GM19043 (cell line): ENCODE measurements around the gene CNGB1.
"Not testable (repeated sequence)": the region's sequence is repeated elsewhere in the genome, so short reads cannot be mapped to it uniquely, and the experiment has no call there.

ENCODE experiments used
- ATAC-seq: cut with Tn5 transposase; IDR thresholded peaks from one replicate; pipeline ENCODE4 v1.9.1; 2021; ENCODE audit warnings: low read depth; ENCODE audit not compliant: unreplicated experiment

CNGB1 gene

DNA sequence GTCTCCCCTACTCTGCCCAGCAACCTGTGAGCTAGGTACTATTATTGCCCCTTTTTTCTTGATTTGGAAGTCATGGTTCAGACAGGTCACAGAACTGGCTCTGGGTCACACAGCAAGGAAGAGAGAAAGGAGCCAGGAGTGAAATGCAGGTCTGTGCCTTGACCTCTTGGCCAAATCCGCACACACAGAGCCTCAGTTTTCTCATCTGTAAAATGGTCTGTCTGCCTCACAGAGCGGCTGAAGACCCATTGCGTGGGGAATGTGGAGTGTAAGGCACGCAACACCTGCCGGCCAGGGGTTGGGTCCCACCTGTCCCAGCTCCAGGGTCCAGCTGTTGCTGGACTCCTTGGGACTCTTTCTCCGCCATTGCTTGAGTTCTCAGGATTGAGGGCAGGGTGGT lies 32.4 kb downstream of the CNGB1 start:
- ATAC-seq = no peak

GRCh38 chr16:57937861-57938260 lies 33.1 kb downstream of the CNGB1 start:
- ATAC-seq = no peak

GRCh38 chr16:57935904-57936303 lies 35.0 kb downstream of the CNGB1 start:
- ATAC-seq = no peak

DNA sequence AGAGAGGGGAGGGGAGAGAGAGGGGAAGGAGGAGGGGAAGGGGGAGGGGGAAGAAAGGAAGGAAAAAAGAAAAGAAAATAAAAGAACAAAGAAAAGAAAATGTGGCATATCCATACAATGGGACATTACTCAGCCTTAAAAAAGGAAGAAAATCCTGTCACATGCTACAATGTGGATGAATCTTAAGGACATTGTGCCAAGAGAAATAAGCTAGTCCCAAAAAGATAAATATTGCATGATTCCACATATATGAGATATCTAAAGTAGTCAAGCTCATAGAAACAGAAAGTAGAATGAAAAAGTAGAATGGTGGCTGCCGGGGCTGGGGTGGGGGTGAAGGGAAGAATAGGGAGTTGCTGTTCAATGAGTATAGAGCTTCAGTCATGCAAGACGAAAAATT lies 40.4 kb downstream of the CNGB1 start:
- ATAC-seq = no peak

GRCh38 chr16:57929250-57929649 lies 41.7 kb downstream of the CNGB1 start:
- ATAC-seq = no peak

GRCh38 chr16:57926041-57926440 lies 44.9 kb downstream of the CNGB1 start:
- no peak for ATAC-seq

GRCh38 chr16:57925310-57925709 lies 45.6 kb downstream of the CNGB1 start:
- no peak for ATAC-seq

- no peak for ATAC-seq
These were observed 46.4 kb downstream of the CNGB1 start for GRCh38 chr16:57924514-57924913.

GRCh38 chr16:57923841-57924240 lies 47.1 kb downstream of the CNGB1 start:
- no peak for ATAC-seq

DNA sequence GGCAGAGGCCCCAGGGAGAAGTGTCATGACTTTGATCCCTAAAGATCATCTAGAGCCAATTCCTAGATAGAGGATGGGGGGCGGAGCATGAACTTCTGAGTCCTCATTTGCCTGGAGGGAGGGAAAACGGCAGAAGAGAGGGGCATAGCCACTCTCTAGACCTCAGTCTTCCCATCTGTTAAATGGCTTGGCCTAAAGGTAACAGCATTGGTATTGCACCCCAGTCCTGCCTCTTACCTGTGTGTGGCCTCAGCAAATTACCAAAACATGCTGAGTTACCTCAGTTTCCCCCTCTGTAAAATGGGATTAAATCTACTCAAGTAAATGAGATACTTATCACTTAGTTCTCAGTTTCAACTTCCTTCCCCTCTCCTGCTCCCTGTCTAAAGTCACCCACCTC lies 47.5 kb downstream of the CNGB1 start:
- ATAC-seq = no peak

- no peak for ATAC-seq
These were observed 50.1 kb downstream of the CNGB1 start for GRCh38 chr16:57920880-57921229.

GRCh38 chr16:57920215-57920879 lies 50.6 kb downstream of the CNGB1 start:
- ATAC-seq = no peak

DNA sequence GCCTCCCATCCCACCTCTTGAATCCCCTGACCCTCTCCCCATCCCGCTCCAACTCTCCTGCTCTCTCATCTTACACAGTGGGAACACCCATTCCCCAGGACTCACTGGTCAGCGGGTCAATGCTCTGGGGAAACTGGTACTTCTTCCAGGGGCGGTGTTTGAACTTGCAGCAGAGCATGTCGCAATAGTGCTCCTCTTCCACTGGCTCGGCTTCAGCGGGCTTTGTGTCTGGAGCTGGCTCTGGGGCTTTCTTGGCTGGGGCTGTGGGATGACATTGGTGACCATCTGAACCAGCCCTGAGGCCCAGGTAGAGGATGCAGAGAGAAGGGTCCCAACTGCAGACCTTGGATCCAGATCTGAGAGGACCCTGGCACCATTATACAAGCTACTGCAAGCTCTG lies 51.9 kb downstream of the CNGB1 start:
- no peak for ATAC-seq

DNA sequence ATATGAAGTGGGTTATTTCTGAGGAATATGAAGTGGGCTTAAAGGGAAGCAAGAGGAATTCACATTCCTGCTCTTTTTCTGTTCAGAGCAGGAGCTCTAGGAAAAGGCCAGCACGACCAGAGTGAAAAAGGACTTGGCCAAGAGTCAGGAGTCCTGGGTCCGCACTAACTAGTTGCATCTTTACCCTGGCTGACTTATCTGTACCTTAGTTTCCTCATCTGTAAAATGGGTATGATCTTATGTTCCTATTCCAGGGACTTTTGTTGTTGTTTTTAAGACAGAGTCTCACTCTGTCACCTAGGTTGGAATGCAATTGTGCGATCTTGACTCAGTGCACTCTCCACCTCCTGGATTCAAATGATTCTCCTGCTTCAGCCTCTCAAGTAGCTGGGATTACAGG lies 52.5 kb downstream of the CNGB1 start:
- ATAC-seq = no peak

DNA sequence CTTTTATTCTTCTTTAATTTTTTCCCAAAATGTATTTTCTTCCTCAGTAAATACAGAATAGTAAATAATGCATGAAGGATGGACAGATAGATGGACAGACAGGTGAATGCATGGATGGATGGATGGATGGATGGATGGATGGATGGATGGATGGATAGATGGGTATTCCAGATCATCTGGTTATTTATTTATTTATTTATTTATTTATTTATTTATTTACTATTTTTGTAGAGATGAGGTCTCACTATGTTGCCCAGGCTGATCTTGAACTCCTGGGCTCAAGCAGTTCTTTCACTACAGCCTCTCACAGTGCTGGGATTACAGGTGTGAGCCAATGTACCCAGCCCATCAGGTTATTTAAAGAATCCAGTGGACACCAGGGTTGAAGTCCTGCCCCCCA lies 53.0 kb downstream of the CNGB1 start:
- ATAC-seq = not testable (repeated sequence)

DNA sequence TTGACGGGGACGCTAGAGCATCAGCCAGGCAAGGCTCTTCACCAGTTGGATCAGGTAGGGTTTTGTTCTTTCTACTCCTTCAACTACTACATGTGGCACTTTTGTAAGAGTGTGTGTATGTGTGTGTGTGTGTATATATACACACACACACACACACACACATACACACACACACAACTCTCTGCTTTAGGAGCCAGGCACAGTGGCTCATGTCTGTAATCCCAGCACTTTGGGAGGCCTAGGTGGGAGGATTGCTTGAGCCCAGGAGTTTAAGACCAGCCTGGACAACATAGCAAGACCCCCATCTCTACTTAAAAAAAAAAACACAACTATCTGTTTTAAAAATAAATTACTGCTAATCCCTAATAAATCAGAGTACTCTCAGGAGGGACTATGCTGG lies 53.4 kb downstream of the CNGB1 start:
- ATAC-seq = not testable (repeated sequence)

GRCh38 chr16:57916735-57917438 lies 54.0 kb downstream of the CNGB1 start:
- ATAC-seq = no peak

DNA sequence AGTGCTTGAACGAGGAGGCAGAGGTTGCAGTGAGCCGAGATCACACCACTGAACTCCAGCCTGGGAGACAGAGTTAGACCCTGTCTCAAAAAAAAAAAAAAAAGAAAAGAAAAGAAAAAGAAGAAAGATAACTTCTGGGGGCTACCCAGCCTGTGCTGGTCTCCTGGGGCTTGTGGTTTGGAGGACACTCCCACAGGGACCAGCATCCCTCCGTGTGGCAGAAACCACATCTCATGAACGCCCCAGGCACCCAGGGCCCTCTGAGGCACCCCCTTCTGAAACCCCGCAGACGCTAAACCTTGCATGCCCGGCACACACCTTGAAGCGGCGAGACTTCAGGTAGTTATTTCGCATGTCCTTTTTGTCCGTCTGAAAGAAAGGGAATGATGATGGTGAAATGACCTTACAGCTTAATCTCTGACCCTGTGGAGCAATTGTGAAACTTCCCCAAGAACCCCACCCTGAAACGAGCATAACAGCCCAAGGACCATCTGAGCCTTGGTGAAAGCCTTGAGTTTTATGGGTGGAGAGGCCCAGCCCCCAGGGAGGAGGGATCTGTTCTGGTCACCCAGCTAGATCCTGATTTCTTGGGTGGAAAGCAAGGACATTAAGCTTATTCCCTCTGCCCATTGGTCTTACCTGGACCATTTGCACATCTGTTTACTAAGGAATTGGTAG lies 55.0 kb downstream of the CNGB1 start:
- no peak for ATAC-seq

GRCh38 chr16:57915267-57915666 lies 55.7 kb downstream of the CNGB1 start:
- no peak for ATAC-seq

- ATAC-seq = no peak
These were observed 56.4 kb downstream of the CNGB1 start for GRCh38 chr16:57914244-57915173.
